GM12892 (cell line): ENCODE data around the gene PRKAG2.

Experiments used
- POLR2AphosphoS5 ChIP-seq: IDR thresholded peaks from 2 replicates; pipeline ENCODE4 v1.6.1; 2011; ENCODE audit warnings: low read depth, low read length, control low read depth
- TAF1 ChIP-seq: IDR thresholded peaks from 2 replicates; pipeline ENCODE4 v1.6.1; 2011; ENCODE audit warnings: low read depth, mild to moderate bottlenecking, control low read depth, low read length, borderline replicate concordance

DNA sequence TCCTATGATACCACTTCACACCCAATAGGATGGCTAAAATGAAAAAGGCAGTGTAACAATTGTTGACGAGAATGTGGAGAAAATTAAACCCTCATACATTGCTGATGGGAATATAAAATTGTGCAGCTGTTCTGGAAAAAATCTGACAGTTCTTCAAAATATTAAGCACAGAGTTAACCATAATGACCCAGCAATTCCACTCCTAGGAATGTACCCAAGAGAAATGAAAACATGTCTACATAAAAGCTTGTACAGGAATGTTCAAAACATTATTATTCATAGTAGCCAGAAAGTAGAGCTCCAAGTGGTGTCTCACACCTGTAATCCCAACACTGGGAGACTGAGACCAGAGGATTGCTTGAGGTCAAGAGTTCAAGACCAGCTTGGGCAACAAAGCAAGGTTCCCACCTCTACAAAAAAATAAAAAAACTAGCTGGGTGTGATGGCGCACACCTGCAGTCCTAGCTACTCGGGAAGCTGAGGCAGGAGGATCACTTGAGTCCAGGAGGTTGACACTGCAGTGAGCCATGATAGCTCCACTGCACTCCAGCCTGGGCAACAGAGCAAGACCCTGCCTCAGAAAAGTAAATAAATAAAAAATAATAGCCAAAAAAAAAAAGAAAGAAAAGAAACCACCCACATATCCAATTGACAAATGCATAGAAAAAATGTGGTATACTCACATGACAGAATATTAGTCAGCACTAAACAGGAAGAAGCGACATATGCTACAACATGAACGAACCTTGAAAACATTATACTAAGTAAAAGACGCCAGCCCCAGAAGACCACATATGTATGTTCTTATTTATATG, 362.2 kb downstream of the PRKAG2 start:
- TF ChIP-seq POLR2AphosphoS5 (no peak), TAF1 (no peak)
